Lower leg skin (tissue), 3 donors: ENCODE data around the gene RBSN.

Experiments
- POLR2A ChIP-seq, 2 donors: fragments of 450-650 bp; IDR thresholded peaks; one replicate each; pipeline ENCODE4 v1.6.1; 2016 to 2017; ENCODE audit warnings: antibody characterized with exemption in 2 of 2, mild to moderate bottlenecking in 1 of 2, moderate library complexity in 1 of 2
- TF ChIP-seq, protein P1 (sequence below), 3 donors: fragments of 450-650 bp; IDR thresholded peaks; one replicate each; pipeline ENCODE4 v1.5.1; 2016; ENCODE audit warnings: antibody characterized with exemption in 3 of 3, mild to moderate bottlenecking in 3 of 3, moderate library complexity in 2 of 3

DNA sequence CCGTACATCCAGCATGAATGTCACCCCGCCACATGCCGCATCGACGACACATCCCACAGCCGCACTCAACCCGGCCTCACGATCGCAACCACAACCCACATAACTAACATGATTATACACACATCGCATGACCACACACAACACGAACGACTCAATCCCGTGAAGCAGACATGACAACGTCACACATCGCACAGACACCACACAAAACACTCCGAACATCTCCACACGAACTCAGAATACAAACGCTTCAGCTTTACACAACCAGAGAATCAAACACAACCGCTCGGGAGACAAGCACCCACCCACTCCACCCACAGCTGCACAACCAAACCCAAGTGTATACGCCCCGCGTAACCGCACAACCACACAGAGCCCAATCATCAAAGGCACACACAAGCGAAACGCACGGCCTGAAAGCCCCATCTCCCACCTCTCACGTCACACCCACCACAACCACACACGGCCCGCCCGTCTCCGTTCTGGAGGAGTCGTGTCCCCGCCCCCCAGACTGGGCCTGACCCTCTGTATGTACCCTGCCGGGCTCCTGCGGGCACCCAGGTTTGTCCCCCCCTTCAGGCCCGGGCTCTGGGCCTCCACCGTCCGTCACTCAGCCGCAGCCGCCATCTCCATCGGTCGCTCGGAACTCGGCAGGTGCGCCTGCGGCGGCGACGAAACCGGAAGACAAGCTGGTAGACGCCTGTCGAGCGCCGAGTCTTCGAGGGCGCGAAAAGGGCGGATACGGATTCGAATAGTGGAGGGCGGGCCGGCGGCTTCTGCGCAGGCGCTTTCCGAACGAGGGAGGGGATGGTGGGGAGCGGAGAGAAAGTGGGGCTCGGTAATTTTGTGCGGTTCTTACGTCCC is at the start of gene RBSN:
- TF ChIP-seq, protein P1, sequence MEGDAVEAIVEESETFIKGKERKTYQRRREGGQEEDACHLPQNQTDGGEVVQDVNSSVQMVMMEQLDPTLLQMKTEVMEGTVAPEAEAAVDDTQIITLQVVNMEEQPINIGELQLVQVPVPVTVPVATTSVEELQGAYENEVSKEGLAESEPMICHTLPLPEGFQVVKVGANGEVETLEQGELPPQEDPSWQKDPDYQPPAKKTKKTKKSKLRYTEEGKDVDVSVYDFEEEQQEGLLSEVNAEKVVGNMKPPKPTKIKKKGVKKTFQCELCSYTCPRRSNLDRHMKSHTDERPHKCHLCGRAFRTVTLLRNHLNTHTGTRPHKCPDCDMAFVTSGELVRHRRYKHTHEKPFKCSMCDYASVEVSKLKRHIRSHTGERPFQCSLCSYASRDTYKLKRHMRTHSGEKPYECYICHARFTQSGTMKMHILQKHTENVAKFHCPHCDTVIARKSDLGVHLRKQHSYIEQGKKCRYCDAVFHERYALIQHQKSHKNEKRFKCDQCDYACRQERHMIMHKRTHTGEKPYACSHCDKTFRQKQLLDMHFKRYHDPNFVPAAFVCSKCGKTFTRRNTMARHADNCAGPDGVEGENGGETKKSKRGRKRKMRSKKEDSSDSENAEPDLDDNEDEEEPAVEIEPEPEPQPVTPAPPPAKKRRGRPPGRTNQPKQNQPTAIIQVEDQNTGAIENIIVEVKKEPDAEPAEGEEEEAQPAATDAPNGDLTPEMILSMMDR (IDR thresholded peaks at IDR 0.05): no peak
- TF ChIP-seq POLR2A (IDR thresholded peaks at IDR 0.05): no peak
